ENCODE results near the gene SOX10.

SOX10 gene

DNA sequence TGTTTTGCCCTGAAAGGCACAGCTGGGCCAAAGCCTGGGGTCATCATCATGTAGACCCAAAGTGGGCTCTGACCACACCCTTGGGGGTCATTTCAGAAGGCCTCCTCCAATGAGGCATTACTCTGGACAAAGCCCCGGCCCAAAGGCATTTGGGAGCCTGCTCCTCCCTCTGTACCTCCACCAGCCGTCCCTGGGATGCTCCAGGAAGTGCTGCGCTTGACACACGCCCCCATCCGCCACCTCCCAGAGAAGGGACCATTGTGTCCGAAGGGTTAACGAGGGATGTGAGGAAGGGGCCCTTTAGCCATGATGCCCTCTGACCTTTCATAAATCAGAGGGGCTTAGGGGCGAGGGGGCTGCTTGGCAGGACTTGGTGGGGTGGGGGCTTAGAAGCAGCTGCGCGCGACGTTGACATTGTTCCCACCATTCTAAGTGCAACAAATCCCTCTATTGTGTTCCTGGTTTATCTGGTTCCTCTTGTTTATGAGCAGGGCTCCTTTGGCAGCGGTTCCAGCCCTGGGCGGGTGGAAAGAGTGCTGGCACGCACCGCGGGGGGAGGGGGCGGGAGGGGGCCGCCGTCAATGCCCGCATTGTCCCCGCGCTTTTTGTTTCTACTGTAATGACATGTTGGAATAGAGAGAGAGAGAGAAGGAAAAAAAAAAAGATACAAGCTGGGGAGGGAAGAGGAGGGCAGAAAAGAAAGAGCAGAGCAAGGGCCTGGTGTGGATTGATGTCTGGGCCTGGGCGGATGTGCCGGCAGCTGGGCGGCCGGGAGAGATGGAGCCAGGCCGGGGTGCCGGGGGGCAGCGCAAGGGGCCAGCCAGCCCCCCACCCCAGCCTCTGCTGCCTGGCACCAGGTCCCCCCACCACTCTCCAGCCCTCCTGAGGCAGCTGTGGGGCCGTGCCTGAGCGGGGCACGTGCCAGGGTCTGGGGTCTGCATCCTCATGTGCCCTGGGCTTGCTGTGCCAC is 32.1 kb upstream of the SOX10 start:
- Histone ChIP-seq H2AFZ (ENCODE audit: insufficient read depth, low read length, poor library complexity) (no peak overlapping the region), H2BK12ac (ENCODE audit: low read length) (no peak overlapping the region), H3K18ac (ENCODE audit: low read length) (no peak overlapping the region), H3K36me3 (ENCODE audit: control insufficient read depth in 1 of 2, insufficient read depth in 2 of 2, low read length in 2 of 2) (no peaks in the 10 kb centered on the region), H2AK5ac (ENCODE audit: low read length) (no peak overlapping the region), H2BK5ac (ENCODE audit: low read depth, low read length, poor library complexity) (no peak overlapping the region), H3K27me3 (ENCODE audit: insufficient read depth, low read length) (no peaks in the 10 kb centered on the region), H3K4me2 (ENCODE audit: low read length) (no peak overlapping the region), H4K91ac (ENCODE audit: low read depth, low read length) (no peak overlapping the region), H3K14ac (ENCODE audit: low read length) (no peak overlapping the region), H3K23ac (ENCODE audit: low read length) (no peak overlapping the region), H3K9ac (ENCODE audit: low read length) (no peak overlapping the region), H3K4ac (ENCODE audit: low read depth, low read length) (no peak overlapping the region), H3K9me3 (ENCODE audit: insufficient read depth, low read depth, low read length) (peaks cover 2% of the 10 kb centered on the region), H4K8ac (ENCODE audit: low read depth, low read length) (peak overlapping the region; percentile 34), H3K79me2 (ENCODE audit: control insufficient read depth, insufficient read depth, low read length, poor library complexity) (no peaks in the 10 kb centered on the region), H4K12ac (ENCODE audit: low read depth, low read length) (no peak overlapping the region), H3K27ac (ENCODE audit: low read depth, low read length) (no peak overlapping the region), H3K4me1 (ENCODE audit: control insufficient read depth in 1 of 2, insufficient read depth in 2 of 2, low read length in 2 of 2) (peaks cover 0 to 3% of the 10 kb centered on the region in 2 experiments), H3K4me3 (ENCODE audit: low read depth, low read length) (no peak overlapping the region), H2BK120ac (ENCODE audit: insufficient read depth, low read length, poor library complexity) (no peak overlapping the region), H3K79me1 (ENCODE audit: low read length) (no peaks in the 10 kb centered on the region)
- peak in 1 of 2 donors; percentile 39 for DNase-seq
- WGBS (ENCODE audit: extremely low coverage, insufficient coverage, insufficient read length) = no CpG with 5 or more reads among the region's 33 CpGs

DNA sequence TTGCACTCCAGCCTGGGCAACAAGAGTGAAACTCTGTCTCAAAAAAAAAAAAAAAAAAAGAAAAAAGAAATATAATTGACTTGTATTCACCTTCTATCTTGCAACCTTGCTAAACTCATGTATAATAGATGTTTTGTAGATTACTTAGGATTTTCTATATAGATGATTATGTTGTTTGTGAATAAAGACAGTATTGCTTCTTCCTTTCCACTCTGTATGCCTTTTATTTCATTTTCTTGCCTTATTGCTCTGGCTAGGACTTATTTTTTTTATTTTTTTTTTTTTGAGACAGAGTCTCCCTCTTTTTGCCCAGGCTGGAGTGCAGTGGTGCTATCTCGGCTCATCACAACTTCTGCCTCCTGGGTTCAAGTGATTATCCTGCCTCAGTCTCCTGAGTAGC is 29.7 kb upstream of the SOX10 start:
- H3K4me1 ChIP-seq (ENCODE audit: control insufficient read depth in 1 of 2, insufficient read depth in 2 of 2, low read length in 2 of 2) = peaks cover 2 to 3% of the 10 kb centered on the region in 2 experiments
- H3K4ac ChIP-seq (ENCODE audit: low read depth, low read length) = no peak overlapping the region
- no peak overlapping the region for H2BK12ac ChIP-seq (ENCODE audit: low read length)
- no CpG with 5 or more reads among the region's 1 CpG for whole genome bisulfite sequencing (ENCODE audit: extremely low coverage, insufficient coverage, insufficient read length)
- H3K27ac ChIP-seq (ENCODE audit: low read depth, low read length) = no peak overlapping the region
- H3K18ac ChIP-seq (ENCODE audit: low read length) = no peak overlapping the region
- no peak overlapping the region for H2AK5ac ChIP-seq (ENCODE audit: low read length)
- no peak overlapping the region for H2BK5ac ChIP-seq (ENCODE audit: low read depth, low read length, poor library complexity)
- no peak overlapping the region for H3K9ac ChIP-seq (ENCODE audit: low read length)
- no peak overlapping the region for H3K23ac ChIP-seq (ENCODE audit: low read length)
- no peak overlapping the region for H2BK120ac ChIP-seq (ENCODE audit: insufficient read depth, low read length, poor library complexity)
- no peak overlapping the region for H3K4me2 ChIP-seq (ENCODE audit: low read length)
- no peak overlapping the region for H3K4me3 ChIP-seq (ENCODE audit: low read depth, low read length)
- DNase-seq = no peak
- no peaks in the 10 kb centered on the region for H3K27me3 ChIP-seq (ENCODE audit: insufficient read depth, low read length)
- H4K91ac ChIP-seq (ENCODE audit: low read depth, low read length) = no peak overlapping the region
- no peaks in the 10 kb centered on the region for H3K9me3 ChIP-seq (ENCODE audit: insufficient read depth, low read depth, low read length)
- no peaks in the 10 kb centered on the region for H3K36me3 ChIP-seq (ENCODE audit: control insufficient read depth in 1 of 2, insufficient read depth in 2 of 2, low read length in 2 of 2)
- H3K79me1 ChIP-seq (ENCODE audit: low read length) = no peaks in the 10 kb centered on the region
- no peak overlapping the region for H3K14ac ChIP-seq (ENCODE audit: low read length)
- no peaks in the 10 kb centered on the region for H3K79me2 ChIP-seq (ENCODE audit: control insufficient read depth, insufficient read depth, low read length, poor library complexity)
- no peak overlapping the region for H2AFZ ChIP-seq (ENCODE audit: insufficient read depth, low read length, poor library complexity)
- no peak overlapping the region for H4K8ac ChIP-seq (ENCODE audit: low read depth, low read length)
- H4K12ac ChIP-seq (ENCODE audit: low read depth, low read length) = no peak overlapping the region

DNA sequence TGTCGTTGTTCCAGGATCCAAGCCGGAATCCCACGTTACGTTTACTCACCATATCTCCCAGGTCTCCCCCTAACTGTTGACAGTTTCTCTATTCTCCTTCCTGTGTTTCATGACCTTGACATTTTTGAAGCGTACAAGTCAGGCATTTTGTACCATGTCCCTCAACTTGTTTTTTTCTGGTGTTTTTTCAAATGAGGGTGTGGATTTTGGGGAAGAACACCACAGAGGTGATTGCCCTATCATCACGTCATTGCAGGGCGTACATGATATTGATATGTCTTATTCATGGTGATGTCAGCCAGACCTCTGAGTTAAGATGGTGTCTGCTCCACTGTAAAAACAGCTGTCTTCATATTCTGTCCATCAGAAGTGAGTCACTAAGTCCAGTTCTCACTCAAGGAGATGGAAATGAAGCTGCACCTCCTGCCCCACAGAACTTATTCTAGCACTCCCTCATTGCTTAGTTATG is 28.3 kb upstream of the SOX10 start:
- Histone ChIP-seq H3K9ac (ENCODE audit: low read length) (no peak overlapping the region), H3K27ac (ENCODE audit: low read depth, low read length) (no peak overlapping the region), H3K4ac (ENCODE audit: low read depth, low read length) (no peak overlapping the region)

DNA sequence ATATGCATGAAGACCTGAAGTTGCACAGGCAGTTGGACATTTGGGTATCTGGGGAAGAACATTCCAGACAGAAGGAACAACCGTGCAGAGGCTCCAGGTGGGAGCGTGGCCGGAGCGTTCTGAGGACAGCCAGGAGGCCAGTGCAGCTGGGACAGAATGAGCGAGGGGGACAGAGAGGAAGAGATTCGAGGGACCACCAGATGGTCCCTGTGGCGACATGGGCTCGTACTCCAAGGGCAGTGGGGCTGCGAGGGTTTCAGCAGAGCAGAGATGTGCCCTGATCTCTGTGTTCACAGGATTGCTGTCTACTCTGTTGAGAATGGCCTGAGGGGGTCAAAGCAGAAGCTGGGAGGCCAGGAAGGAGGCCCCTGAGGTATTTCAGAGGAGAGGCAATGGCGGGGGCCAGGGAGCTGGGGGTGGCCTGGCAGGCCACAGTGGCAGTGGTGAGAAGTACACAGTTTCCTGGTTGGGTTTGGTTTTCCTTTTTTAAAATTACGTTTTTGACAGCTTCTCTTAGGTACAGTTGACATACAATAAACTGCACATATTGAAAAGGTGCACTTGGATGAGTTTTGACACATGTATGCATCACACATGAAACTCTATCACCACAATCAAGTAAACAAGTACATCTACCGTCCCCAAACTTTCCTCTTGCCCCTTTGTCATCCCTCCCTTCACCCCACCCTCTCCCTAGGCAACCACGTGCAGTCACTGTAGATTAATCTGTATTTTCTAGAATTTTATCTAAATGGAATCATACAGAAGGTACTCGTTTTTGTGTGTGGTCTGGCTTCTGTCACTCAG is 24.8 kb upstream of the SOX10 start:
- Histone ChIP-seq H3K4me2 (ENCODE audit: low read length) (no peak overlapping the region), H3K14ac (ENCODE audit: low read length) (no peak overlapping the region), H3K18ac (ENCODE audit: low read length) (no peak overlapping the region), H3K4me3 (ENCODE audit: low read depth, low read length) (no peak overlapping the region), H3K9me3 (ENCODE audit: insufficient read depth, low read depth, low read length) (no peaks in the 10 kb centered on the region), H3K27ac (ENCODE audit: low read depth, low read length) (no peak overlapping the region), H2BK12ac (ENCODE audit: low read length) (no peak overlapping the region), H4K12ac (ENCODE audit: low read depth, low read length) (no peak overlapping the region), H3K4me1 (ENCODE audit: control insufficient read depth in 1 of 2, insufficient read depth in 2 of 2, low read length in 2 of 2) (peaks cover 2 to 3% of the 10 kb centered on the region in 2 experiments), H3K79me1 (ENCODE audit: low read length) (no peaks in the 10 kb centered on the region), H2BK5ac (ENCODE audit: low read depth, low read length, poor library complexity) (no peak overlapping the region), H2AK5ac (ENCODE audit: low read length) (no peak overlapping the region), H3K36me3 (ENCODE audit: control insufficient read depth in 1 of 2, insufficient read depth in 2 of 2, low read length in 2 of 2) (no peaks in the 10 kb centered on the region), H3K9ac (ENCODE audit: low read length) (no peak overlapping the region), H2BK120ac (ENCODE audit: insufficient read depth, low read length, poor library complexity) (no peak overlapping the region), H4K91ac (ENCODE audit: low read depth, low read length) (no peak overlapping the region), H3K79me2 (ENCODE audit: control insufficient read depth, insufficient read depth, low read length, poor library complexity) (no peaks in the 10 kb centered on the region), H3K27me3 (ENCODE audit: insufficient read depth, low read length) (no peaks in the 10 kb centered on the region), H4K8ac (ENCODE audit: low read depth, low read length) (no peak overlapping the region), H3K4ac (ENCODE audit: low read depth, low read length) (no peak overlapping the region), H3K23ac (ENCODE audit: low read length) (no peak overlapping the region), H2AFZ (ENCODE audit: insufficient read depth, low read length, poor library complexity) (no peak overlapping the region)
- DNase-seq = no peak
- no CpG with 5 or more reads among the region's 14 CpGs for WGBS (ENCODE audit: extremely low coverage, insufficient coverage, insufficient read length)

More for the DNA sequence above, 28.3 kb upstream of the SOX10 start:
- no peak overlapping the region for H3K23ac ChIP-seq (ENCODE audit: low read length)
- H2BK5ac ChIP-seq (ENCODE audit: low read depth, low read length, poor library complexity) = no peak overlapping the region
- H2AFZ ChIP-seq (ENCODE audit: insufficient read depth, low read length, poor library complexity) = no peak overlapping the region
- no peak overlapping the region for H3K4me3 ChIP-seq (ENCODE audit: low read depth, low read length)
- DNase-seq = no peak
- H3K36me3 ChIP-seq (ENCODE audit: control insufficient read depth in 1 of 2, insufficient read depth in 2 of 2, low read length in 2 of 2) = no peaks in the 10 kb centered on the region
- no CpG with 5 or more reads among the region's 7 CpGs for WGBS (ENCODE audit: extremely low coverage, insufficient coverage, insufficient read length)
- H3K27me3 ChIP-seq (ENCODE audit: insufficient read depth, low read length) = no peaks in the 10 kb centered on the region
- H3K9me3 ChIP-seq (ENCODE audit: insufficient read depth, low read depth, low read length) = no peaks in the 10 kb centered on the region
- peaks cover 3 to 5% of the 10 kb centered on the region in 2 experiments for H3K4me1 ChIP-seq (ENCODE audit: control insufficient read depth in 1 of 2, insufficient read depth in 2 of 2, low read length in 2 of 2)
- H4K12ac ChIP-seq (ENCODE audit: low read depth, low read length) = no peak overlapping the region
- H4K91ac ChIP-seq (ENCODE audit: low read depth, low read length) = no peak overlapping the region
- no peak overlapping the region for H2AK5ac ChIP-seq (ENCODE audit: low read length)
- H2BK120ac ChIP-seq (ENCODE audit: insufficient read depth, low read length, poor library complexity) = no peak overlapping the region
- H3K79me2 ChIP-seq (ENCODE audit: control insufficient read depth, insufficient read depth, low read length, poor library complexity) = no peaks in the 10 kb centered on the region
- no peak overlapping the region for H3K18ac ChIP-seq (ENCODE audit: low read length)
- H3K14ac ChIP-seq (ENCODE audit: low read length) = no peak overlapping the region
- no peak overlapping the region for H2BK12ac ChIP-seq (ENCODE audit: low read length)
- no peak overlapping the region for H3K4me2 ChIP-seq (ENCODE audit: low read length)
- H4K8ac ChIP-seq (ENCODE audit: low read depth, low read length) = no peak overlapping the region
- no peaks in the 10 kb centered on the region for H3K79me1 ChIP-seq (ENCODE audit: low read length)

All from trophoblast cell (in vitro differentiated cells and primary cell).